GM19193 (cell line): ENCODE measurements around the gene SYNE2.

Experiments
- POLR2A ChIP-seq: IDR thresholded peaks from 4 replicates; pipeline ENCODE4 v1.6.1; 2011; ENCODE audit not compliant: insufficient read depth, insufficient read length; ENCODE audit errors: extremely low read depth

The SYNE2 gene, protein sequence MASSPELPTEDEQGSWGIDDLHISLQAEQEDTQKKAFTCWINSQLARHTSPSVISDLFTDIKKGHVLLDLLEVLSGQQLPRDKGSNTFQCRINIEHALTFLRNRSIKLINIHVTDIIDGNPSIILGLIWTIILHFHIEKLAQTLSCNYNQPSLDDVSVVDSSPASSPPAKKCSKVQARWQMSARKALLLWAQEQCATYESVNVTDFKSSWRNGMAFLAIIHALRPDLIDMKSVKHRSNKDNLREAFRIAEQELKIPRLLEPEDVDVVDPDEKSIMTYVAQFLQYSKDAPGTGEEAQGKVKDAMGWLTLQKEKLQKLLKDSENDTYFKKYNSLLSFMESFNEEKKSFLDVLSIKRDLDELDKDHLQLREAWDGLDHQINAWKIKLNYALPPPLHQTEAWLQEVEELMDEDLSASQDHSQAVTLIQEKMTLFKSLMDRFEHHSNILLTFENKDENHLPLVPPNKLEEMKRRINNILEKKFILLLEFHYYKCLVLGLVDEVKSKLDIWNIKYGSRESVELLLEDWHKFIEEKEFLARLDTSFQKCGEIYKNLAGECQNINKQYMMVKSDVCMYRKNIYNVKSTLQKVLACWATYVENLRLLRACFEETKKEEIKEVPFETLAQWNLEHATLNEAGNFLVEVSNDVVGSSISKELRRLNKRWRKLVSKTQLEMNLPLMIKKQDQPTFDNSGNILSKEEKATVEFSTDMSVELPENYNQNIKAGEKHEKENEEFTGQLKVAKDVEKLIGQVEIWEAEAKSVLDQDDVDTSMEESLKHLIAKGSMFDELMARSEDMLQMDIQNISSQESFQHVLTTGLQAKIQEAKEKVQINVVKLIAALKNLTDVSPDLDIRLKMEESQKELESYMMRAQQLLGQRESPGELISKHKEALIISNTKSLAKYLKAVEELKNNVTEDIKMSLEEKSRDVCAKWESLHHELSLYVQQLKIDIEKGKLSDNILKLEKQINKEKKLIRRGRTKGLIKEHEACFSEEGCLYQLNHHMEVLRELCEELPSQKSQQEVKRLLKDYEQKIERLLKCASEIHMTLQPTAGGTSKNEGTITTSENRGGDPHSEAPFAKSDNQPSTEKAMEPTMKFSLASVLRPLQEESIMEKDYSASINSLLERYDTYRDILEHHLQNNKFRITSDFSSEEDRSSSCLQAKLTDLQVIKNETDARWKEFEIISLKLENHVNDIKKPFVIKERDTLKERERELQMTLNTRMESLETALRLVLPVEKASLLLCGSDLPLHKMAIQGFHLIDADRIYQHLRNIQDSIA (N-terminal part only)

DNA sequence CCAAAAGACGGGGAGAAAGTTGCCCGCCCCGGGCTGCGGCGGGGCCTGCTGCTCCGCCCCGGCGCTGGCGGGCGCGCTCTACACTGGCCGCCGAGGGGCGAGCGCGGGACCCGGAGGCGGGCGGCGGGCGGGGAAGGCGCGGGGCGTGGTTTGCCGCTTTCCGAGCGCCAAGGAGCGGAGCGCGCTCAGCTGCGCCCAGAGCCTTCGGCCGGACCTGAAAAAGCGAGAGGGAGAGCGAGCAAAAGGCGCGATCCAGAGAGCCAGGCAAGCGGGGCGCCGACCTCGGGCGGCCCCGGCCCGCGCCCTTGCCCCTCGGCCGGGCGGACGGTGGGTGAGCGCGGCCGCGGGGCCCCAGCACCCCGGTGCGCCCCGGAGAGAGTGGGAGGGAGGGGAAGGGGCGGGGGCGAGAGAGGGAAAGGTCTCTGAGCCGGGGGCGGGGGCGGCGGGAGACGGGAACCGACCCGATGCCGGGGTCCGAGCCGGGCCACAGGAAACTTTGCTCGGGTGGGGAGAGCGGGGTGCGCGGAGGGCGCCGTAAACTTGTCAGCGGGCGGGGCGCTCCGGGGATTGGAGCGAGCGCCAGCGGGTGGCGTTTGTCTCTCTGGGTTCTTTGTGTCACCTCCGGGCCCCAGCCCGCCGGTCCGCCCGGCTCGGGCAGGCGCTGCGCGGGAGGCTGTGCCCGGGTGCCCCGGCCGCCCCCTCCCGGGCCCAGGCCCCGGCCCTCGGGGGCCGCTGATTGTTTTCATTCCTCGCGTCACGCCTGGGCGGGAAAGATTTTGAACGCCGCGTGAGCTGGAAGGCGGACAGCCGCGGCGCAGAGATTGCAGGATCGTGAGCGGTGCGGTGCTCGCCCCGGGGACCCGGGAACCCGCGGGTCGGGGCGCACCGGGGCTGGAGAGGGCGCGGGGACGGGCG lies at the start of gene SYNE2:
Gene SYNE2, plus strand, starts transcription at position 188 of the 915 bp plus-strand sequence. CDS start 56,145 bp downstream, outside the sequence.
- peak; percentile 61 for TF ChIP-seq POLR2A

DNA sequence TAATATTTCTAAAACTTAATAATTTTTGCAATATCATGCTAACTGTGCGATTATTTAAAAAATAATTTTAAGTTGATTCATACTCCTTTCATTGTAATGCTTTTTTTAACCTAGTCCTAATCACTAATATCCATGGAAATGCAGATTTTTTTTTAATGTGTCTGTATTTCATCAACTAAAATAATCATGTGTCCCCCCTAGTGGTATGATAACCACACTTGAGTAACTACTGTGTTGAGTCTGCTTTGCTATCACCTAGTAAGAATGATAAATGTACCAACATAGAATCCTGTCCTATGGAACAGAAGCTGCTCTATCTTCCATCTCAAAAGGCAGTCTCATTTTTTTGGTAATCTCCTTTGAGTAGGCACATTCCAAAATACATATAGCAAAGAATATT lies 19.1 kb upstream of the SYNE2 start:
- TF ChIP-seq POLR2A, result no peak

DNA sequence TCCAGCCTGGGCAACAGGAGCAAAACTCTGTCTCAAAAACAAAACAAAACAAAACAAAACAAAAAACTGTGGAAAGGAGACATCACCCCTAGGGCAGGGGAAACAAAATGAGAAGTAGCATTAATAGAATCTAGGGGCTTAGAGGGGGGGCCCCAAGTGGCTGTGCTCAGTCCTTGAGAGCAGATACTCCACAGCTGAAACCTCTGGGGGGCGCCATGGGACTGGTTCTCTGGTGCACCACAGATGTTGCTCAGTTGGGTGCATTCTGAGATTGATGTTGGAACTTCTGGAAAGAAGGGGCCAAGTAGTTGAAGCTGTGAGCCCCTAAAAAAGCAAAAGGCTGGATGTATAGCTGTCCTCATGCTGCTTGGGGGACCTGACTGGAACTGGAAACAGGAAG lies 11.8 kb upstream of the SYNE2 start:
- no peak for TF ChIP-seq POLR2A

DNA sequence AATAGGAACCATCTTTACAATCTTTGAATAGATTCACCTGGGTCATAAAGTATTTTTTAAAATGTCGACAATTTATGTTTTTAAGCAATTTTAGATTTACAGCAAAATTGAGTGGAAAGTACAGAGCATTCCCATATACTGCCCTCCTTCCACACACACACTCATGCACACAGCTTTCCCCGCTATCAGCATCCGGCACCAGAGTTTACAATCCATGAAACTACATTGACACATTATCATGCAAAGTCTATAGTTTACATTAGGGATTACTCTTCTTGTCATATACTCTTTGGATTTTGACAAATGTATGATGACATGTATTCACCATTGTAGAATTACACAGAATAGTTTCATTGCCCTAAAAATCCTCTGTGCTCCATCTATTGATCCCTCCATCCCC lies 9.0 kb upstream of the SYNE2 start:
- no peak for TF ChIP-seq POLR2A

DNA sequence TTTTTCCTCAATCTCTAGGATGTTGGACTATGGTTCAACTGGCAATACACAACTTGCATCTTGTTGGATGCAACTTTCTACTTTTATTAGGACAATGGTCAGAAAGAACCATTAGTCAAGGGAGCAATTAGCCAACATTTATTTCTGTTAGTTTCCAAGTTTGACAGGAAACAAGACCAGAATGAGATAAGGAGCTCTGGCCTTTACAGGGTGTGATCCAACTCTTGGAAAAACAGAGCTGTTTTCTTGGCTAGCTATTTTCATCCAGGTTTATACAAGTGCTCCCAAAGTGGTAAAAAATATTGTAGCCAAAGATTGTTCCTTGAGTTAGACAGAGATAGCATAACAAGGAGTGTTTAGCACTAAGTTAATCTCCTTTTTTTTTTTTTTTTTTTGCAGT lies 3.9 kb upstream of the SYNE2 start:
- no peak for TF ChIP-seq POLR2A

DNA sequence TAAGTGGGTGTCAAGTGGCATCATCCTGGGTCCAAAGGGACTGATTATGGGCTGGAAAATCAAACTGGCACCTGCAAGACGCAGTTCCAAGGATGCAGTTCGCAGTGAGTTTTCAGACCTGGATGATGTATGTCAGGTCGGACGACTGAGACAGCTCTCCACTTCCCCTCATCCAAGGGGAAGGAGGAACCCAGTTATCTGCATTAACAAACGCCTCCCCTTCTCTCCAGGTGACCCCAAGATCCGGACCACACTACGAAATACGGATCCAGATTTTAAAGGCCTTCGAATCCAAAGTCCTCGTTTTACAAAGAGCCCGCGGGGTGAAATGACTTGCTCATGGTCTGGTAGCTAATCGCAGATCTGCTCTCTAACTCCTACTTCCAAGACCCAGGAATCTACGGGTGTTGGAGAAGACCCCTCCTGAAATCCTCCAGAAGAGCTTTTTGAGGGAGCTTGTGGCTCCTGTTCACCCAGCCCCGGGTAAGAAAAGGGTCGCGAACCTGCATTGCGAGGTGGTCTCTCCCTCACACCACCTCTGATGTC lies 460 bp upstream of the SYNE2 start:
- no peak for TF ChIP-seq POLR2A

DNA sequence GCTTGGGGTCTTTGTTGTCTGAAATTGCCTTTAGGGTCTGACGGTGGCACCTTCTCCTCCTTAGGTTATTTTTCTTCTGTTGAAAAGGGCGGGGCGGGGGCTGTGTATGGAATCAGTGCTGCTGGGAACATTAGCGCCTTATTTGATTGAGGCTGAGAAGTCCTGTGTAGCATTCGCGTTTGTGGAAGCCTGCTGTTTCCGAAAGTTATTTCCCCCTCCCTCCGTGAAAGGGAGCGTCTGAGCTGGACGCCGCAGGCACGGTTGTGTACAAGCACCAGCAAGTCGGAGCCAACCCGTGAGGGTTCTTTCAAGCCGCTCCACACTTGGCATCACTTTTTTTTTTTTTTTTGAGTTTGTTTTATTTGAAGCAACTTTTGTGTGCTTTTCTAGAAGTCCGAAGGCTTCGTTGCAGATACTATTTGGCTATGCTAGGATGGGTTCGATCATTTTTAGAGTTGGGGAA lies 1.1 kb downstream of the SYNE2 start:
- TF ChIP-seq POLR2A, result no peak

DNA sequence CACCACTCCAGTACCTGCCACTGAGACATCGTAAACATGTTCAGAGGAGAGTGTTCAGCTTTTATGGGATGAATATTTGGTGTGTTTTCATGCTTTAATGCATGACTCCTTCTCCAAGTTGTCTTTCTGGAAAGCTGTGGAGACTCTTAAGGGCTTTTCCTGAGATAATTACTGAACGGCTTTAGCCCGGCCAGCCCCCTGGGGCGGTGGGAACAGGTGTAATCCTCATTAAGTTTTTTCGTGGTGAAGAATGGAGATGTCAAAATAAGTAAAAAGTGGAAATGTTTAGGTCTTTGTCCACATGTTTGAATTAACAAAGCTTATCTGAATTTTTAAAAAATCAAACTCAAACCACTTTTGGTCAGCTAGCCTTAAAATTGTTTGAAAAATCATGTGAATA lies 1.5 kb downstream of the SYNE2 start:
- no peak for TF ChIP-seq POLR2A

DNA sequence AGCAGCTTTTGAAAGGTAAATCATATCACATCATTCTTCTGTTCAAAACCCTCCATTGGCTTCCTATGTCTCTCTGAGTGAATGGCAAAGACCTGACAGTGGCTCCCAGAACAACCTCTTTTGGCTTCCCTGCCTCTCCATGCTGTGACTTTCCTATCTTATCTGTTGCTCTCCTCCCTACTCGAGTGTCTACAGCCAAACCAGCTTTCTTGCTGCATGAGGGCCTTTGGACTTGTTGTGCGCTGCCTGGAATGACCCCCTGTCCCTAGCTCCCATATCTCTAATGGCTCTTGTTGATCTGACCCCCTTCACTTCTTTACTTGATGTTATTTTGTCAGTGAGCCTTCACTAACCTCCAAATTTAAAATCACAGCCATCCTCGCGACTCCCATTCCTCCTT lies 2.5 kb downstream of the SYNE2 start:
- no peak for TF ChIP-seq POLR2A

DNA sequence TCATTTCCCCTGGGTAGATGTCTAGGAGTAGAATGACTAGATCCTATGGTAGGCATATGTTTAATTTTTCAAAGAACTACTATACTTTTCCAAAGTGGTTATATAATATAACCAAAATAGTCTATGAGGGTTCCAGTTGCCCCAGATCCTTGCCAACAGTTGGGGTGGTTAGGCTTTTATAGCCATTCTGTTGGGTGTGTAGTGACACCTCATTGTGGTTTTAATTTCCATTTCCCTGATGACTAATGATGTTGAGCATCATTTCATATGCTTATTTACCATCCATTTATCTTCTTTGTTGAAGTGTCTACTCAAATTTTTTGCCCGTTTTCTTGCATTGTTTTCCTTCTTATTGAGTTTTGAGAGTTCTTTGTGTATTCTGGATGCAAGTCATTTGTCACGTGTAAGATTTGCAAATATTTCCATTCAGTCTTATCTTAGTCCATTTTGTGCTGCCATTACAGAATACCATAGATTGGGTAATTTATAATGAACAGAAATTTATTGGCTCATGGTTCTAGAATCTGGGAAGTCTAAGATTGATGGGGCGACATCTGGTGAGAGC lies 4.7 kb downstream of the SYNE2 start:
- no peak for TF ChIP-seq POLR2A

DNA sequence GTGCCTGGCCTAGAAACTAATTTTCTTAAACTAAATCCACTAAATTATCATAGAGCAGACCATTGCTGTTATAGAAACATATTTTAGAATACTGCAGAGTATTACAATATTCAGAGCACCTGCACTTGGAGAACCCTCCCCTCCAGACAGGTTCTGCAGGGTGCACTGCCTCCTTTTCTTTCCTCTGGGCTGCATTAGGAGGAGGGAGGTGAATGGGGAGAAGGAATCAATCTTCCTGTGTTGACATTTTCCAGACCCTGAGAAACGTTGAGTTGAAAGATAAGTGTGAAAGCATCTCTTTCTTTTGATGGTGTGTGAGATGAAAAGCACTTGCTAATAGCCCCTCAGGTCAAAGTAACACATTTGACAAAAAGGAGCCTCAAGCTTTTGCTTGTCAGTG lies 7.3 kb downstream of the SYNE2 start:
- no peak for TF ChIP-seq POLR2A

DNA sequence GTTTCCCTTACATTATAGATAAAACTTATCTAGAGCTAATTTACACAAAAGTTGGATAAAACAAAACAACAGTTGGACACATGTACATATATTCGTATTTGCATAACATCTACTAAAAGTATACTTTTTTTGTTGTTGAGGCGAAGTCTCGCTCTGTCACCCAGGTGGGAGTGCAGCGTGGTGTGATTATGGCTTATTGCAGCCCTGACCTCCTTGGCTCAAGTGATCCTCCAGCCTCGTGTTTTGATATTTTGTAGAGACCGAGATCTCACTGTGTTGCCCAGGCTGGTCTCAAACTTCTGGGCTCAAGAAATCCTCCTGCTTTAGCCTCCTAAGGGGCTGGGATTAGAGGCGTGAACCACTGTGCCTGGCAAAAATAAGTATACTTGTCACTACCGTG lies 9.4 kb downstream of the SYNE2 start:
- no peak for TF ChIP-seq POLR2A

DNA sequence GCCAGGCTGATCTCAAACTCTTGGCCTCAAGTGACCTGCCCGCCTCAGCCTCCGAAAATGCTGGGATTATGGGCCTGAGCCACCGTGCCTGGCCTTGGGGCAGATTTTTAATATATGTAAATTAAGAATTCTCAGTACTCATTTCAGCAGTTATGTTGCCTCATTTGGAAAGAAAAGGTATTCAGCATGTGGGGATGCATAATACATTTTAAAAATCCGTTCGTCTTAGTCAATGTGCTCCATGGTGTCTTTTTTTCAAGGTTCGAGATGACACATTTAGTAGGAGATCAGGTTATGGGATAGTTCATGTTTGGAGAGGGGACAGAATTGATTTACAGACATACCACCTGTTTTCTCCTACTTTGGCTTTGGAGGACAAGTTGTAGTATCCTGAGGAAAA lies 10.2 kb downstream of the SYNE2 start:
- no peak for TF ChIP-seq POLR2A
